Body of pancreas (tissue), 4 donors: Measurements from ENCODE around the gene APPL1.

Source experiments
- POLR2A ChIP-seq, 3 donors: fragments of 450-650 bp; IDR thresholded peaks; one replicate each; pipeline ENCODE4 v1.6.1; 2016; ENCODE audit warnings: antibody characterized with exemption in 3 of 3, mild to moderate bottlenecking in 2 of 3
- TF ChIP-seq, protein P1 (sequence below), 7 experiments: fragments of 450-650 bp in 4 of 7; fragments of 200-600 bp in 3 of 7; sonication (generic) in 3 of 7; IDR thresholded peaks; one replicate each; pipeline ENCODE4 v1.5.1; 2016 to 2019; ENCODE audit warnings: antibody characterized with exemption in 7 of 7

DNA sequence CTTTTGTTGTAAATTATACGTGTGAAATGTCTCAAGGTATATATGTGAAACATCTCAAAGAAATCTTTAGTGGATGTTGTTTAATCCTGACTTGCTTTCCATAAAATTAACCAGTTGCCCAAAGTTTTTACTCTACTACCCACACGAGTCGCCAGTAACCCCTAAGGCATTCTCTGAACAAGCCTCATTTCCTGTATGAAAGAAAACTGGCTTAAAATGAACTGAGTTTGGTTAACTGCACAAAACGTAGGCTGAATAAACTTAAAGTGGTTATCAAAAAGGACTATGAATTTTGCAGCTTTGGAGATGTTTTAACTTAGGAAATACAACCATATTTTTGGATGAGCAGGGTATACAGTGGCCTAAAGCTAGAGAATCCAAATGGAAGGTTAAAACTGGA, 2.7 kb upstream of the APPL1 start:
- TF ChIP-seq, protein P1, sequence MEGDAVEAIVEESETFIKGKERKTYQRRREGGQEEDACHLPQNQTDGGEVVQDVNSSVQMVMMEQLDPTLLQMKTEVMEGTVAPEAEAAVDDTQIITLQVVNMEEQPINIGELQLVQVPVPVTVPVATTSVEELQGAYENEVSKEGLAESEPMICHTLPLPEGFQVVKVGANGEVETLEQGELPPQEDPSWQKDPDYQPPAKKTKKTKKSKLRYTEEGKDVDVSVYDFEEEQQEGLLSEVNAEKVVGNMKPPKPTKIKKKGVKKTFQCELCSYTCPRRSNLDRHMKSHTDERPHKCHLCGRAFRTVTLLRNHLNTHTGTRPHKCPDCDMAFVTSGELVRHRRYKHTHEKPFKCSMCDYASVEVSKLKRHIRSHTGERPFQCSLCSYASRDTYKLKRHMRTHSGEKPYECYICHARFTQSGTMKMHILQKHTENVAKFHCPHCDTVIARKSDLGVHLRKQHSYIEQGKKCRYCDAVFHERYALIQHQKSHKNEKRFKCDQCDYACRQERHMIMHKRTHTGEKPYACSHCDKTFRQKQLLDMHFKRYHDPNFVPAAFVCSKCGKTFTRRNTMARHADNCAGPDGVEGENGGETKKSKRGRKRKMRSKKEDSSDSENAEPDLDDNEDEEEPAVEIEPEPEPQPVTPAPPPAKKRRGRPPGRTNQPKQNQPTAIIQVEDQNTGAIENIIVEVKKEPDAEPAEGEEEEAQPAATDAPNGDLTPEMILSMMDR (IDR thresholded peaks at IDR 0.05): no peak
- TF ChIP-seq POLR2A (IDR thresholded peaks at IDR 0.05): no peak
